Stimulated activated CD8-positive, alpha-beta memory T cell treated with anti-CD3 and anti-CD28 coated beads, Interleukin-12 subunit alpha, Interleukin-12 subunit beta, amount 100 ng/mL, for 24 hours (primary cell): ENCODE results near the gene TMIE.

Experiments
- DNase-seq: peaks from one replicate; pipeline ENCODE4 v3.0.0-alpha.2; 2020; ENCODE audit errors: extremely low read depth

Gene TMIE

GRCh38 chr3:46708401-46709156 is 7.4 kb downstream of the TMIE start:
- DNase-seq: no peak

GRCh38 chr3:46709157-46709654 is 8.0 kb downstream of the TMIE start:
- DNase-seq: no peak

GRCh38 chr3:46709721-46710120 is 8.5 kb downstream of the TMIE start:
- DNase-seq: no peak

- DNase-seq: no peak
These were observed 9.0 kb downstream of the TMIE start for GRCh38 chr3:46710229-46710628.

- no peak for DNase-seq
These were observed 9.6 kb downstream of the TMIE start for GRCh38 chr3:46710671-46711295.

- DNase-seq: no peak
These were observed 10.1 kb downstream of the TMIE start for GRCh38 chr3:46711305-46711704.

GRCh38 chr3:46711760-46712159 is 10.6 kb downstream of the TMIE start:
- no peak for DNase-seq

- no peak for DNase-seq
These were observed 11.2 kb downstream of the TMIE start for GRCh38 chr3:46712191-46713049.

- no peak for DNase-seq
These were observed 12.1 kb downstream of the TMIE start for GRCh38 chr3:46713050-46713897.

GRCh38 chr3:46713898-46714552 is 12.8 kb downstream of the TMIE start:
- no peak for DNase-seq

- DNase-seq: no peak
These were observed 13.7 kb downstream of the TMIE start for GRCh38 chr3:46714728-46715506.

GRCh38 chr3:46715507-46716175 is 14.4 kb downstream of the TMIE start:
- DNase-seq: no peak

GRCh38 chr3:46716461-46717441 is 15.6 kb downstream of the TMIE start:
- no peak for DNase-seq

- no peak for DNase-seq
These were observed 16.4 kb downstream of the TMIE start, which contains the start of gene PRSS50 for GRCh38 chr3:46717447-46718231. Gene PRSS50 (minus strand): TSS chr3:46717869. CDS start chr3:46717824, 45 bp downstream.

GRCh38 chr3:46719044-46719565 is 17.9 kb downstream of the TMIE start:
- no peak for DNase-seq

GRCh38 chr3:46719735-46720271 is 18.6 kb downstream of the TMIE start:
- no peak for DNase-seq

- DNase-seq: no peak
These were observed 19.8 kb downstream of the TMIE start for GRCh38 chr3:46721009-46721408.
